Activated naive CD4-positive, alpha-beta T cell treated with anti-CD3 and anti-CD28 coated beads, Interleukin-2, amount 50 U/mL, for 72 hours (primary cell): ENCODE measurements around the gene CHKA. TPM values are rescaled to one million over a fixed set of nuclear protein-coding genes. Genes with fewer than 3 reads are reported as not detected.
A peak's percentile ranks its signal among the peaks of the same experiment; 100 is the strongest.

Source experiments
- ATAC-seq, 2 donors: fragments of 150-1000 bp; cut with Tn5 transposase; 2 replicates each; pipeline ENCODE4 v1.10.0; 2021; ENCODE audit warnings: mild to moderate bottlenecking in 2 of 2, moderate library complexity in 2 of 2
- DNase-seq, 2 donors: peaks; one replicate each; pipeline ENCODE4 v3.0.0; 2021 to 2022; ENCODE audit warnings: low spot score in 2 of 2
- H3K27ac Mint-ChIP-seq, 2 donors: one replicate each; pipeline ENCODE4 v1.8.0; 2022; ENCODE audit warnings: mild to moderate bottlenecking in 2 of 2, mixed read lengths in 2 of 2
- H3K36me3 Mint-ChIP-seq, 2 donors: one replicate each; pipeline ENCODE4 v1.8.0; 2022; ENCODE audit warnings: mixed read lengths in 2 of 2
- H3K9me3 Mint-ChIP-seq, 2 donors: one replicate each; pipeline ENCODE4 v1.8.0; 2022; ENCODE audit warnings: mixed read lengths in 2 of 2
- total RNA-seq, 2 donors: library from RNA; stranded (reverse); gene quantifications; one replicate each; pipeline ENCODE4 v1.2.3, GENCODE V29; 2022

The CHKA gene
- 10 to 100 TPM in 1 of 2 donors, 1 to 10 TPM in 1; 9.5 to 30.2 TPM for total RNA-seq

DNA sequence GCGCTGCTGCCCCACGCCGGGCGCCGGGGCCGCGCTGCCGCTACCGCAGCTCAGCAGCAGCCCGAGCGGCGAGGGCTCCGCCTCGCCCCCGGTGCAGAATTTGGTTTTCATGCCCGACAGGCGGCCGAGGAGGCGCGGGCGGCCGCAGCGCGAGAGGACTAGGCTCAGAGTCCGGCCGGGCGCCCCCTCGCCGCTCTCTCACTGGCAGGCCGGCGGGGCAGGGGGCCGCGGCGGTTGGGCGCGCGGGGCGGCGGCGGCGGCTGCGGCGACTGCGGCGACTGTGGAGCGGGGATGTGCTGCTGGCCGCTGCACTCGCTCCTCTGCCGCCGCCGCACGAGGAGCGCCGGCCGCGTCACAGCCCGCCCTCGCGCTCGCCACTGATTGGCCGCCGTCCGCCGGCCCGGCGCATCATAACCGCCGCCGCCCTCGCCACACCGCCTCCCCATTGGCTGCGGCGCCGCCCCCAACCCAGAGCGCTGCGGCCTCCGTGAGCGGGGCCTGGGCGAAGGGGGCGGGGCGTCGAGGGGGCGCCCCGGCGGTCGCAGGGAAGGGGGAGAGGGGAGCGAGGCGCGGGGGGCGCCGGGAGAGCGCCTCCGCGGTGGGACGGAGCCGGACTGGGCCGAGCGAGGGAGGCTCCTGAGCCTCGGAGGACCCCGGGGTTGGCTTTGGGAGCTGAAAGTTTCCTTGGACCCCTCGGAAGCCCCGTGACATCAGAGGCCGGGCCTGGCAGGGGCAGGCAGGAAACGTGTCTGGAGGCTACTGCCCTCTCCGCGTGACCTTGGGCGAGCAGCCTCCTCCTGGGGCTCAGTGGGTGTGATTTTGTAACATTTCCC lies at the start of gene CHKA:
Gene CHKA, minus strand, starts transcription at position 322 of the 833 bp plus-strand sequence. Its CDS starts 211 bp downstream, at position 111.
- DNase-seq (peak; percentile 90 to 96), ATAC-seq (peak; percentile 92 to 97)
- peaks cover 0 to 6% of the 10 kb centered on the region in 2 donors for H3K36me3 Mint-ChIP-seq
- H3K9me3 Mint-ChIP-seq = no peaks in the 10 kb centered on the region
- H3K27ac Mint-ChIP-seq = peak within 1 kb of the TSS; percentile 36 to 82

DNA sequence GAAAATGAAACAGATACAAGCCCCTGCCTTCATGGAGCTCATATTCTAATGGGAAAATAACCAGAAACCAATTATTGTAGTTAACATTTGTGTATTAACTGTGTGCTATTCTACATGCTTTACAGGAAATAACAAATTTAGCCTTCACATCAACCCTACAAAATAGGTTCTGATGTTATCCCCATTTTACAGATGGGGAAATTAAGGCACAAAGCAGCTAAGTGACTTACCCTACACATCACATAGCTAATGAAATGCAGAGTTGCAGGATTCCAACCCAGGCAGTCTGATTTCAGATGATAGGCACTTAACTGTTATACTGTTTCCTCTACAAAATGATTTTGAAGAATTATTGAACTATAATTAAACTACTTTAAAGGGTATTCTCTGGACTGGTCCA lies 48.3 kb upstream of the CHKA start:
- DNase-seq (no peak), ATAC-seq (no peak)
- no peaks in the 10 kb centered on the region for H3K36me3 Mint-ChIP-seq
- no peaks in the 10 kb centered on the region for H3K9me3 Mint-ChIP-seq
- no peak overlapping the region for H3K27ac Mint-ChIP-seq

DNA sequence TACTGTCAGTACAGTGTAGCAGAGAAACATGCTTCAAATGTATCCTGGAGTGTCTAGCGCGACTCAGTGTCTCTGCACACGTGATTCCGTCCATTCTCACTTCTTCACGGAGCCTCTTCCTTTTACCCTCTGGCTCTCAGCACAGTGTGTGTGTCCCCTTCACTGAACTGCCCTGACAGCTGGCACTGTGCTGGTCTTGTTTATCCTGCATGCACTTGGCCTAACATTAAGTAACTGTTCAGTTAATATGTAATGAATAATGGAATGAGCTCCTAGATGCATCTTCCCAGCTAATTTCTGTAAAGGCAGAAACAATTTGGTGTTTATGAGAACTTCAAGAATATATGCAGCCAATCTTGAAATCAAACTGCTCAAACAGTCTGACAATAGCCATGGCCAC lies 47.5 kb upstream of the CHKA start:
- DNase-seq (no peak), ATAC-seq (no peak)
- Mint-ChIP-seq H3K27ac (no peak overlapping the region), H3K36me3 (no peaks in the 10 kb centered on the region), H3K9me3 (no peaks in the 10 kb centered on the region)

DNA sequence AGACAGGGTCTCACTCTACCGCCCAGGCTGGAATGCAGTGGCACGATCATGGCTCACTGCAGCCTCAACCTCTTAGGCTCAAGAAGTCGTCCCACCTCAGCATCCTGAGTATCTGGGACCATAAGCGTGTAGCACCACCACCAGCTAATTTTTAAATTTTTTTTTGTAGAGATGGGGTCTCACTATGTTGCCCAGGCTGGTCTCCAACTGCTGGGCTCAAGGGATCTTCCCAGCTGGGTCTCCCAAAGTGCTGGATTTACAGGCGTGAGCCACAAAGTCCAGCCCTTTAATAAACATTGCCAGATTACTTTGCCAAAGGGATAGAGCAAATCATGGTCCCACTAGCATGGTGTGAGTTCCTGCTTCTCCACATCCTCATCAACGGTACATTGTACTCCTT lies 46.3 kb upstream of the CHKA start:
- ATAC-seq (no peak), DNase-seq (no peak)
- H3K27ac Mint-ChIP-seq = no peak overlapping the region
- H3K9me3 Mint-ChIP-seq = no peaks in the 10 kb centered on the region
- no peaks in the 10 kb centered on the region for H3K36me3 Mint-ChIP-seq

DNA sequence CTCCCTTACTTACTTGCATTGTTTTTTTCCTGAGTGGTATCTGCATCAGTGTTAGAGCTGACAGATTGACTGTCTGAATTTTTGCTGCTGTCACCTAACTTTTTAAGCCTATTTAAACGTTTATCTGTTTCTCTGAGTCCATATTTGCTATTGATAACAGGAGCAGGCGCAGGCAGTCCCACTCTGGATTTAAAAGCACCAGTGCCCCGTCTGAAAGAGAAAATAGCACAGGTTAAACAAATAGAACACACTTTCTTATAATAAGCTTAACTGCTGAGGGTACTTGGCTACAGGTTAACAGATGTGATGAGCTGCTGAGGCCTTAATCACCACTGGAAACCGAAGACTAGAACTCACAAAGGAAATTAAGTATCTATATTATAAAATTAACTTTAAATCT lies 45.8 kb upstream of the CHKA start:
- no peak for ATAC-seq
- H3K36me3 Mint-ChIP-seq = no peaks in the 10 kb centered on the region

DNA sequence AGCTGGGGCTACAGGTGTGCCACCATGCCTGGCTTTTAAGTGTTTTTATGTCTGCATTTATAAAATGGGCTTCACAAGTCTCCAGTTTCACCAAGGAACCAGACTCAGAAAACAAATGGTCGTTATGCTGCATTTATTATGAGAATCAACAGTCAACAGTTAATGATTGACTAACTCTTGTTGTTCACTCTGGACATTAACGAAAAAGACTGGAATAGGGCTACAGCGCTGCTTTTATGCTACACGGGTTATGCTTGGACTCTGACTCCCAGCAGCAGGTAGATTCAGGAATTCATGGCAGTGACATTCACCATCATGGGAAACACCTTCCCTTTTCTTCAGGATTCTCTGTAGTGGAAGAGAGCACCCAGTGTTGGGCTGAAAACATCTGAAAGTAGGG lies 44.4 kb upstream of the CHKA start:
- Mint-ChIP-seq H3K9me3 (no peaks in the 10 kb centered on the region), H3K27ac (peak overlapping the region in 1 of 2 donors; percentile 45)

More for the DNA sequence above, 45.8 kb upstream of the CHKA start:
- H3K9me3 Mint-ChIP-seq = no peaks in the 10 kb centered on the region
- no peak for DNase-seq
- no peak overlapping the region for H3K27ac Mint-ChIP-seq

DNA sequence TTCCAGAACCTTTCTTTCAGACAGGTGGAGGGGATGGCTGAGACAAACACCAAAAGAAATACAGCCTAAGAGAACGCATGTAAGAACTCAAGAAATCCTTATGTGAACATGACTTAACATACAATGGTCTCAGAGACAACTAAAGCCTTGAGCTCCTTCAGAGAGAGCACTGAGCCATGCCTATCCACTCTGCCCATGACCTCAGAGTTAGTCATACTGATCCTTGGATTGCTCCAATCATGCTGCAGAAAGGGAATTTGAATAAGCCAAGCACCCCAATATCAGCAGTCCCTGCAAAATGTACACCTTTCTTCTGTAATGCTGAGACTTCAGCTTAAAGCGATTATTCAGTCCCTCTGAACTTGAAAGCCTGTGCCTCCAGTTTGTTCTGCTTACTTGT lies 43.2 kb upstream of the CHKA start:
- no peak for DNase-seq
- Mint-ChIP-seq H3K27ac (peak overlapping the region in 1 of 2 donors; percentile 30), H3K9me3 (no peaks in the 10 kb centered on the region), H3K36me3 (no peaks in the 10 kb centered on the region)
- peak in 1 of 2 donors; percentile 54 for ATAC-seq

More for the DNA sequence above, 44.4 kb upstream of the CHKA start:
- no peak for ATAC-seq
- no peak for DNase-seq
- H3K36me3 Mint-ChIP-seq = no peaks in the 10 kb centered on the region

DNA sequence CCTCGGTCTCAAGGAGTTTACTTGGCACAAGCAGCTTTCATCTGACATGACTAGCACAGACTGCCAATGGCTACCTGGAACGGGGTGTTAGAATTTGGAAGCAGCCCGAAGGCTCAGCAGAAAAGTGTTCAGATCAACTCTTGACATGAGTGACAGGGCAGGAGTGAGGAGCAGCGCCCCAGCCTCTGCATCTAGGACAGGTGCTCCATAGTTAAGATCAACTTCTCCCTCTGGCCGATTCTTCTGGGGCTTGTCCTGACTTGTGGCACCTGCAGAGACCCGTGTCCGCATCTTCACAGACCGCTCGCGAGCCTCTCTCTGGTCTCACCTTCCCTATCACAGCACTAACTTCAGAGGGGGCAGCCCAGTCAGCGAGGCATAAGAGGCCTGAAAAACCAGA lies 42.5 kb upstream of the CHKA start:
- no peak for DNase-seq
- H3K27ac Mint-ChIP-seq = peak overlapping the region in 1 of 2 donors; percentile 25
- H3K9me3 Mint-ChIP-seq = no peaks in the 10 kb centered on the region
- H3K36me3 Mint-ChIP-seq = no peaks in the 10 kb centered on the region
- ATAC-seq = no peak

DNA sequence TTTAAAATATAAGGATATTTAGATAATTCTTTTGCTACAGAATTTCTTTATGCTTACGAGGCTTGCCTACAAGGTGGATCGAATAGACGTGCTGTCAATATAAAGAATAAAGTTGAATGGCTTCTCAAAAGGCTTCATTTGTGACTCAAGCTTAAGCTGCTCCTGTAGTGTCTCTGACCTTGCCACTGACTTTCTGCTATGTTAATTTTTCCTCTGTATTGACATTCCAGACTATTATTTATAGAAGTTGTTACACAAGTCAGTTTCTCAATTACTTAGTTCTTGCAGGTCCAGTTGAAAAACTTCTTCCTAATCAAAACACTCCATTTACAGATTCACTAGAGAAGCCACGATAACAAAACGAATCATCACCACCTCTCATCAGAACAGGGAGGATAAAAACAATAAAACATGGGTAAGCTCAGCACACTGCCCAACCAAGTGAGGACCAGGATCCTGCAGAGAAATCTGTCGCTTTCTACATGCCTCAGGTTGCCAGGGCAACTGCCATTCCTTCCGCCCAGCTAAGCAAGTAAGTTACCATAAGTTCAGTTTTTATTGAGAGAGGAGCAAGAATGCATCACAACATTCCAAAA lies 39.0 kb upstream of the CHKA start:
- no peak for ATAC-seq
- H3K36me3 Mint-ChIP-seq = no peaks in the 10 kb centered on the region

DNA sequence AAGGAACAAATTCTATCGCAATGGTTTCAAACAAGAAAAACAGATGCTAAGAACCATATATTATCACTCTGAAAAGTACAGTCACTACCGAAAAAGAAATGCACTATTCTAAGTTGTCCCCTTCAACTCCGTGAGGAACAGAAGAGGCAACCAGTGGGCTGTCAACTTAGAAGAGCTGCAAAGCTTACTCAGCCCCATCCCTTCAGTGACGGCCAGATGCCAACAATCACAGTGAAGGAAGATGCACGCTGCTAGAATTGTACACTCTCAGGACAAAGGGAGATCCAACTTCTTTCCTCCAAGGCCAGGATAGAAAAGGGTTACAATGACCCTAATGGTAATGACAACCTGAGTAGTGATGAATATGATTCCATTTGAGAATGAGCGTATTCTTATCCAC lies 38.5 kb upstream of the CHKA start:
- Mint-ChIP-seq H3K36me3 (no peaks in the 10 kb centered on the region), H3K27ac (no peak overlapping the region), H3K9me3 (no peaks in the 10 kb centered on the region)
- no peak for DNase-seq
- ATAC-seq = no peak

More for the DNA sequence above, 39.0 kb upstream of the CHKA start:
- Mint-ChIP-seq H3K9me3 (no peaks in the 10 kb centered on the region), H3K27ac (no peak overlapping the region)
- DNase-seq = no peak

DNA sequence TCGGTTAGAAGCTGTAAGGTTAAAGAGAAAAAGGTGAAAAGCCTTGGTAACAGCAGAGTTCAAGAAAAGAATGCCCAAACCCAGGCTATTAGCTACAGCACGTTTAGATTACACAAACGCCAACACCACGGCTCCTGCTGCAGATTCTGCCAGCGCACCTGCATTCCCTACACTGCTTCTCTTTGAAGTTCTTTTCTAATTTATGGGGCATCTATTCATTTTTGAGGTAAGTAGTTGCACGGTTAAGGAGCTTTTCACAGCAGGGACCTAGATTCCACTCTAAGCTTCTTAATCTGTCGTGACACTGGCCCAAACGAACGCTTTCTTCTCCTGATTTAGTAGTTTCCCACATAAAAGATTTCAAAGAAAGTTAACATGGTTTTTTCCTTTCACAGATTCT lies 38.0 kb upstream of the CHKA start:
- no peak for ATAC-seq
- Mint-ChIP-seq H3K27ac (no peak overlapping the region), H3K36me3 (no peaks in the 10 kb centered on the region), H3K9me3 (no peaks in the 10 kb centered on the region)
- DNase-seq = no peak

DNA sequence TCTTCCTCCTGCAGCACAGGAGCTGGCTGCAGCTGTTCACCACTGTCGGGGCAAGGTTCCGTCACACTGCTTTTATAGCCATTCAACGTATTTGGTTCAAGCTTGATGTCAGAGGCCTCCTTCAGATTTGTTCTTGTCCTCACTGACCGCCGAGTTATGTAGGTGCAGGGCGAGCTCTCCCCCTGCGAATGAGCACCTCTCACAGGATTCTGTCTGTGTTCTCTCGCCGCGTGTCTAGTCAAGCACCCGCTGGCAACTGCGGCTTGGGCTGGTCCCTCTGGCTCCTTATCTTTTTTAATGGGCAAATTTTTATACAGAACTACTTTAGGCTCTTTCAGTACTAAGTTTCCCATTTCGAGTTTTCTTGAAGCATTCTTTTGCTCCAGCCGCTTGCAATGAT lies 37.4 kb upstream of the CHKA start:
- no peak for ATAC-seq
- Mint-ChIP-seq H3K9me3 (no peaks in the 10 kb centered on the region), H3K27ac (no peak overlapping the region), H3K36me3 (no peaks in the 10 kb centered on the region)
- DNase-seq = no peak

DNA sequence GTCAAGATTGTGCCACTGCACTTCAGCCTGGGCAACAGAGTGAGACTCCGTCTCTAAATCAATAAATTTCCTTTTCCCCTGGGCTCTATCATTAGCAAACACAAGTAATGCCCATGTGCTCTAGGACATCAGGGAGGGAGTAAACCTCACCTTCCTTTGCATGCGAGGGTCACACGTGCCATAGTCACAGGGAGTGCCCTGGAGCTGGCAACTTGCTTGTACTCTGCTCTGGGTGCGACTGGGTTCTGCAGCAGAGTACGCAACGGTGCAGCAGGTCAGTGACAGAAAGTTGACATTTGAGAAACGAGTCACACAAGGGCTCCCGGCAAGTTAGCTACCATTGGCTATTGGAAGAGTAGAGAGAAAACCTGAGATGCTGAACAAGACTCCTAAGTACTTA lies 32.6 kb upstream of the CHKA start:
- no peak for DNase-seq
- H3K27ac Mint-ChIP-seq = no peak overlapping the region

DNA sequence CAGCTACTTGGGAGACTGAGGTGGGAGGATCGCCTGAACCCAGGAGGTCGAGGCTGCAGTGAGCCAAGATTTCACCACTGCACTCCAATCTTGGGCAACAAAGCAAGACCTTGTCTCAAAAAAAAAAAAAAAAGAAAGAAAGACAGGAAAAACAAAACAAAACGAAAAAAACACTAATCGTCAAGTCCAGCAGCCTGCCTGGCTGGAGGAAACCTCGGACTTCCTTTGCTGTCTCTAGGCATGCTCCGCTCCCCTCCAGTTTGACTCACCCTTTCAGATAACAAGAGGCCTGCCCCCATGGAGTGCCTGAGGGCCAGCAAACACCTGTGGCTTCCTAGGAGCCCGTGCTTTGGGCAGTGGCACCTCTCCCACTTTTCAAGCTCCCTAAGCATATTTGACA lies 28.8 kb upstream of the CHKA start:
- H3K27ac Mint-ChIP-seq = no peak overlapping the region
- H3K36me3 Mint-ChIP-seq = no peaks in the 10 kb centered on the region
- DNase-seq (no peak), ATAC-seq (no peak)
- H3K9me3 Mint-ChIP-seq = no peaks in the 10 kb centered on the region

More for the DNA sequence above, 32.6 kb upstream of the CHKA start:
- H3K36me3 Mint-ChIP-seq = no peaks in the 10 kb centered on the region
- H3K9me3 Mint-ChIP-seq = no peaks in the 10 kb centered on the region
- ATAC-seq = no peak

DNA sequence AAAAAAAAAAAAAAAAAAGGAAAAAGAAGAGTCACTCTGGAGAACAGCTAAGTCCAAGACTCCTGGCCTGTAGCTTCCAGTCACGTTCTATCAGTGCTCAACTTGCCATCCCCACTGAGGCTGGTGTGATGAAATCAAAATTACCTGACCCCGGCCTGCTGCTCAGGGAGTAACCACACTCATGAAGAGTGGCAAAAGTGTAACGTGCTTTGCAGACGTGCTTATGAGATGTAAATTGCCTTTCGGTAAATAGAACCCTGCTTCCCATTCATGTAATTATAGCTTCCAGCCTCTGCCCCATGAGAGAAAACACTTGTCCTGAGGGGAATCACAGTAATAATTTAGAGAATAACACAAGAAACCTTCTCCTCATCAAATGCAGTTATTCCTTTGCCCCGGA lies 28.2 kb upstream of the CHKA start:
- H3K27ac Mint-ChIP-seq = no peak overlapping the region
- ATAC-seq (no peak), DNase-seq (no peak)
- no peaks in the 10 kb centered on the region for H3K36me3 Mint-ChIP-seq
- H3K9me3 Mint-ChIP-seq = no peaks in the 10 kb centered on the region

DNA sequence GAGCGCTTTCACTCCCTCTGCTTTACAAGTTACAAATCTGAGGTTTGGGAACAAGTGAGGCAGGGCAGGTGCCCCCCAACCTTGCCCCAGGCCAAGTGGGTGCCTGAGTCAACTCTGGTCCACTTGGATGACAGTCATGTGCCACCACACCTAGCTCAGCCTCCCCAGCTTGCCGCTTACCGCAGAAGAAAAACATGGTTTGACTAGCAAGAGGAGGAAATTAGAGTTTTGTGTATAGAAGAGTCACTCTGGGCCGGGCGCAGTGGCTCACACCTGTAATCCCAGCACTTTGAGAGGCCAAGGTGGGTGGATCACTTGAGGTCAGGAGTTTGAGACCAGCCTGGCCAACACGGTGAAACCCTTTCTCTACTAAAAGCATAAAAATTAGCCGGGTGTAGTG lies 27.7 kb upstream of the CHKA start:
- DNase-seq (no peak), ATAC-seq (no peak)
- no peaks in the 10 kb centered on the region for H3K36me3 Mint-ChIP-seq
- no peaks in the 10 kb centered on the region for H3K9me3 Mint-ChIP-seq
- H3K27ac Mint-ChIP-seq = no peak overlapping the region

DNA sequence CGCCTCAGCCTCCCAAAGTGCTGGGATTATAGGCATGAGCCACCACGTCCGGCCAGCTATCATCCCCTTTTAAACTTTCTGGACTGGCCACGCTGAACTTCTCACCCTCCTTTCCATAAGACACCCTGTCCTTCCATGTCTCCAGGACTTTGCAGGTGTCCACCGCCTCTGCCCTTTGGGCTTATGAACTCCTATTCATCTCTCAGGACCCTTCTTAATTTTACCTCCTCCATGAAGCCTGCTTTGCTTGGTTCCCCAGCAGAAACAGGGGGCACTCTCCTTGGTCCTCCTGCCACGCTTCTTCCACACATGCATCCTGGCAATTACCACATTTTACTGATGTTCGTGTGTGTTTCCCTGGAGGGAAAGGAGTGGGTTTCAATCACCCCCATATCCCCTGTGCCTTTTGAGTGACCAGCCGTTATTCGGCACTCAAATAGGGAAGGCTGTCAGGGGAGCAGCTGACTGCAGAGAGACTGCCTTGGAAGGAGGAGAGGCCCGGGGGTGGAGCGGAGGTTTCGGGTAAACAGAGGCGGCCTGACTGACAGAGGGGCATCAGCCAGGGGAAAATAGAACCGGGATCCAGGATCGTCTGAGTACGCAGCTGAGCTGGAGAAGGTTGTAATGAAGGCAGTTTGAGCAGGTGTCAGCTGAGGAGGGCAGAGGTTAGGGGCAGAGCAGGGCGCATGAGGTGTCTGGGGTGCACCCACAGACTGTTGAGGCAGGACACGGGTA lies 27.1 kb upstream of the CHKA start:
- no peak for DNase-seq
- Mint-ChIP-seq H3K36me3 (no peaks in the 10 kb centered on the region), H3K9me3 (no peaks in the 10 kb centered on the region), H3K27ac (no peak overlapping the region)
- ATAC-seq = no peak
